ENCODE data around the gene THAP8. TPM values are rescaled to one million over a fixed set of nuclear protein-coding genes. Genes with fewer than 3 reads are reported as not detected.

Gene THAP8
- total RNA-seq, 1 experiment from 2014 or later = 3.2 TPM

- no peaks in the 10 kb centered on the region for H3K27me3 Mint-ChIP-seq (ENCODE audit: unreplicated experiment)
- intact Hi-C loops (cut with micrococcal nuclease; ENCODE audit: unreplicated experiment) = no loop called here
- no peak overlapping the region for H3K4me3 Mint-ChIP-seq (ENCODE audit: low read depth, unreplicated experiment)
- H3K4me1 Mint-ChIP-seq (ENCODE audit: low read depth, unreplicated experiment) = peaks cover 28% of the 10 kb centered on the region
- H3K9me3 Mint-ChIP-seq (ENCODE audit: low read depth, unreplicated experiment) = no peaks in the 10 kb centered on the region
- peaks cover 32% of the 10 kb centered on the region for H3K36me3 Mint-ChIP-seq (ENCODE audit: insufficient read depth, unreplicated experiment)
- CTCF ChIA-PET = interaction anchor here (0.5 kb wide), 1 partner anchor 39 kb away, joined by 3 read pairs; no protein-coding TSS in a partner anchor
- DNase-seq = no peak
- no TSS peak for BruUV-seq (replicated peaks)
- no peak overlapping the region for H3K27ac Mint-ChIP-seq (ENCODE audit: unreplicated experiment)
- TF ChIP-seq, protein P1, sequence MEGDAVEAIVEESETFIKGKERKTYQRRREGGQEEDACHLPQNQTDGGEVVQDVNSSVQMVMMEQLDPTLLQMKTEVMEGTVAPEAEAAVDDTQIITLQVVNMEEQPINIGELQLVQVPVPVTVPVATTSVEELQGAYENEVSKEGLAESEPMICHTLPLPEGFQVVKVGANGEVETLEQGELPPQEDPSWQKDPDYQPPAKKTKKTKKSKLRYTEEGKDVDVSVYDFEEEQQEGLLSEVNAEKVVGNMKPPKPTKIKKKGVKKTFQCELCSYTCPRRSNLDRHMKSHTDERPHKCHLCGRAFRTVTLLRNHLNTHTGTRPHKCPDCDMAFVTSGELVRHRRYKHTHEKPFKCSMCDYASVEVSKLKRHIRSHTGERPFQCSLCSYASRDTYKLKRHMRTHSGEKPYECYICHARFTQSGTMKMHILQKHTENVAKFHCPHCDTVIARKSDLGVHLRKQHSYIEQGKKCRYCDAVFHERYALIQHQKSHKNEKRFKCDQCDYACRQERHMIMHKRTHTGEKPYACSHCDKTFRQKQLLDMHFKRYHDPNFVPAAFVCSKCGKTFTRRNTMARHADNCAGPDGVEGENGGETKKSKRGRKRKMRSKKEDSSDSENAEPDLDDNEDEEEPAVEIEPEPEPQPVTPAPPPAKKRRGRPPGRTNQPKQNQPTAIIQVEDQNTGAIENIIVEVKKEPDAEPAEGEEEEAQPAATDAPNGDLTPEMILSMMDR (IDR thresholded peaks at IDR 0.05; ENCODE audit: unreplicated experiment) = no peak
These were observed 5.3 kb upstream of the THAP8 start for GRCh38 chr19:36059180-36059910.

- CTCF ChIA-PET = interaction anchor here (0.5 kb wide), 1 partner anchor 39 kb away, joined by 3 read pairs; no protein-coding TSS in a partner anchor
- no peak overlapping the region for H3K4me3 Mint-ChIP-seq (ENCODE audit: low read depth, unreplicated experiment)
- no peaks in the 10 kb centered on the region for H3K27me3 Mint-ChIP-seq (ENCODE audit: unreplicated experiment)
- TF ChIP-seq, protein P1 (IDR thresholded peaks at IDR 0.05; ENCODE audit: unreplicated experiment) = no peak
- peak overlapping the region; percentile 22 for H3K27ac Mint-ChIP-seq (ENCODE audit: unreplicated experiment)
- intact Hi-C loops (cut with micrococcal nuclease; ENCODE audit: unreplicated experiment) = no loop called here
- no peak for DNase-seq
- no TSS peak for BruUV-seq (replicated peaks)
- H3K9me3 Mint-ChIP-seq (ENCODE audit: low read depth, unreplicated experiment) = no peaks in the 10 kb centered on the region
- peaks cover 39% of the 10 kb centered on the region for H3K36me3 Mint-ChIP-seq (ENCODE audit: insufficient read depth, unreplicated experiment)
- peaks cover 28% of the 10 kb centered on the region for H3K4me1 Mint-ChIP-seq (ENCODE audit: low read depth, unreplicated experiment)
These were observed 4.5 kb upstream of the THAP8 start for GRCh38 chr19:36058481-36059179.

DNA sequence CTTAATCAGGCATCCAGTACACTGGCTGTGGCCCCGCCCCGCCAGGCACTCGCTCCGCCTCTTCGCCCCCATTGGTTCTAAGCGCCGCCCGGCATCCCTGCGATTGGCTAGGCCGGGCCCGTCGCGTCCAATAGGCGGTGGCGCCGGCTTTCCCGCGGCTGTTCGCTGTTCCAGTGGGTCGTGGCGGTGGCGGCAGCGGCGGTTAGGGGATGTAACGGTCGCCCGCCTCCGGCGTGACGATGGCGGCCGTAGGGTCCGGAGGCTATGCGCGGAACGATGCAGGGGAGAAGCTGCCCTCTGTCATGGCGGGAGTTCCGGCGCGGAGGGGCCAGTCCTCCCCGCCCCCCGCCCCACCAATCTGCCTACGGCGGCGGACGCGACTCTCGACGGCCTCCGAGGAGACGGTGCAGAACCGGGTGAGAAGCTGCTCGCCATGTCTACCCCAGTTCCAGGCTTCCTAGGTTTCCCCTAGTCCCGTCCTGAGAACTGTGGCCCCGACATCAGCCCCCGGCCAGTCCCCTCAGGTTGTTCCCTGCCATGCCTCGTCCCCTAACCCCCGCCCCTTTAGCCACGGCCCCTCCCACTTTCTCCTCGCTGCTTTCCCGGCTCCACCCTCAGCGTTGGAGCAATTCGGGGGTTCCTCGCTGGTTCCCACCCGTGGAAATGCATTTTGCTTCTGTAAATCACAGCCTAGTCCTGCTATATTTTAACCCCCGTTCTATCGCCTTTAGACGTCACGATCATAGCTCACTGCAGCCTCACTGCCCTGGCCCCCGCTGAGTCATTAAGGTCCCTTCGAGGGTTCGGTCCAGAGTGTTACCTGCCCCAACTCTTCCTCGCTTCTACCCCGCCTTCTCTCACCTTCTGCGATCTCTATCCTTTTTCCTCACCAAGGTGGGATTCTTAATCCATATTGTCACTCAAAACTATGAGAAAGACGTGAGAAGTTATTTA lies 925 bp upstream of the THAP8 start, which contains the start of gene WDR62:
TSS of gene WDR62 (plus strand) at position 165 of the 954 bp plus-strand sequence. CDS start at position 240, 75 bp downstream.
- Mint-ChIP-seq H3K36me3 (ENCODE audit: insufficient read depth, unreplicated experiment) (peaks cover 39% of the 10 kb centered on the region), H3K4me1 (ENCODE audit: low read depth, unreplicated experiment) (peaks cover 28% of the 10 kb centered on the region), H3K4me3 (ENCODE audit: low read depth, unreplicated experiment) (peak within 1 kb of the TSS; percentile 77), H3K9me3 (ENCODE audit: low read depth, unreplicated experiment) (no peaks in the 10 kb centered on the region), H3K27me3 (ENCODE audit: unreplicated experiment) (no peaks in the 10 kb centered on the region), H3K27ac (ENCODE audit: unreplicated experiment) (peak within 1 kb of the TSS; percentile 40)
- peak; percentile 98 for DNase-seq
- CTCF ChIA-PET = interaction anchor here (0.7 to 1.0 kb wide), 5 partner anchors 41 to 1823 kb away, joined by 3 to 7 read pairs (median 3); partner anchors contain the start of genes ALKBH6 and SYNE4
- TF ChIP-seq, protein P1 (IDR thresholded peaks at IDR 0.05; ENCODE audit: unreplicated experiment) = no peak
- BruUV-seq (replicated peaks) = no TSS peak
- intact Hi-C loops (cut with micrococcal nuclease; ENCODE audit: unreplicated experiment) = loop anchor here (5.0 kb wide), 1 partner anchor 43 kb away; the partner anchor contains the start of gene ALKBH6

DNA sequence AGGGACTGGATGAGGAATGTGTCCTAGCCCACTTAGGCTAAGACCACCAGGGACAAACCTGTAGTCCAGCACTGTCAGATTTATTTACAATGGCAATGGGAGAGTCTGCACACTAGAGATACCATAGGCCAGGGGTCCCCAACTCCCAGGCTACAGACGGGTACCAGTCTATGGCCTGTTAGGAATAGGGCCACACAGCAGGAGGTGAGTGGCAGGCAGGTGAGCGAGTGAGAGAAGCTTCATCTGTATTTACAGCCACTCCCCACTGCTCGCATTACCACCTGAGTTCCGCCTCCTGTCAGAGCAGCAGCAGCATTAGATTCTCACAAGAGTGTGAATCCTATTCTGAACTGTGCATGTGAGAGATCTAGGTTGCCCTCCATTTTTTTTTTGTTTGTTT lies 2.4 kb downstream of the THAP8 start:
- Mint-ChIP-seq H3K27ac (ENCODE audit: unreplicated experiment) (no peak overlapping the region), H3K4me1 (ENCODE audit: low read depth, unreplicated experiment) (peaks cover 14% of the 10 kb centered on the region), H3K27me3 (ENCODE audit: unreplicated experiment) (no peaks in the 10 kb centered on the region), H3K9me3 (ENCODE audit: low read depth, unreplicated experiment) (no peaks in the 10 kb centered on the region), H3K36me3 (ENCODE audit: insufficient read depth, unreplicated experiment) (peaks cover 34% of the 10 kb centered on the region), H3K4me3 (ENCODE audit: low read depth, unreplicated experiment) (no peak overlapping the region)
- intact Hi-C loops (cut with micrococcal nuclease; ENCODE audit: unreplicated experiment) = loop anchor here (5.0 kb wide), 1 partner anchor 39 kb away; the partner anchor contains the start of gene ALKBH6
- no peak for DNase-seq
- CTCF ChIA-PET = interaction anchor here (0.7 kb wide), 1 partner anchor 99 kb away, joined by 3 read pairs; no protein-coding TSS in a partner anchor
- TF ChIP-seq, protein P1 (IDR thresholded peaks at IDR 0.05; ENCODE audit: unreplicated experiment) = no peak
- BruUV-seq (replicated peaks) = no TSS peak

Data from Calu3 (cell line).